ENCODE results near the gene HES6. TPM values are rescaled to one million over a fixed set of nuclear protein-coding genes. Genes with fewer than 3 reads are reported as not detected.

HES6 gene
- total RNA-seq, 1 experiment from 2014 or later = 8.4 TPM

DNA sequence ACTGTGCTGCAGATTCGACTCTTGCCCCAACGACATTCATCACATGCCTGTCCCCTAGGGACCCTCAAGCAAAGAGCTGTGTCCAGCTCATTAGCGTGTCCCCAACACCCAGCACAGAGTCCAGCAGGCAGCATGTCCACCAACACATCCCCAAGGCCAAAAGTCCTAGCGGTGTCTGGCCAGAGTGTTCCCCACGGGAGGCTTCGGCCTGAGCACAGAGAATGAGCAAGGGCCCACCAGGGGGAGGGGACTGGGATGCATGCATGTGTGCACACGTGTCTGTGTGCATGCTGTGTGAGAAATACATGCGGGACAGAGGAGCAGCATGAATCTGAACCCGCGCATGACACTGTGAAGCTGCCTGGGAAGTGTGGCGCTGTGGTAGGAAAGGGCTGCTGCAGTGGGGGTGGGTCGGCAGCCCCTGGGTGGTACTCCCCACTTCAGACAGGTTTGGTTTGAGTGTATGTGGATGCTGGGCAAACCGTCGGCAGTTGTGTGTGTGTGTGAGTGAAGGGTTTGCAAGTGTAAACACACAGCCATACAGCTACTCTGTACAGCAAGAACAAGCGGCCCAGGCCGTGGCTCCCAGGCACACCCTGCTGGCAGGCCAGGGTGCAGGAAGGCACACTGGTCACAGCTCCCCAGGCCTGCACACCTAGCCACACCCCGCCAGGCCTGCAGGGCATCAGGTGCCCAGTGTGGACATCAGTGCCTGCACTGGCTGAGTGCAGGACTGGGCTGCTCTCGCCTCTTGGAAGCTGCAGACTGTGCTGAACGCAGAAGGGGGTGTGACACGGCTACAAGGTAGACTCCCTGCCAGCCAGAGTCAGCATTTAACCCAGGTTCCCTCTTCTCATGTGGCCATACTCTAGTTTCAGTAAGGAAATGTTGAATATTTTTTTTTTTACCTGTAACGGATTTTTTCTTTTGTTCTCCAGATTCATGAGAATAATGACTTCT is 19.5 kb upstream of the HES6 start:
- H3K9me3 ChIP-seq (ENCODE audit: insufficient read depth, low read depth) = no peaks in the 10 kb centered on the region
- no peaks in the 10 kb centered on the region for H3K36me3 ChIP-seq (ENCODE audit: low read depth)
- H2AFZ ChIP-seq = no peak overlapping the region
- POLR2A ChIA-PET (ENCODE audit: unreplicated experiment) = no interaction called here
- H3K4me1 ChIP-seq (replicated peaks; ENCODE audit: insufficient read depth) = 0 out of 2 replicates have a peak, but pooled peaks cover 5% of the 10 kb centered on the region
- CTCF ChIA-PET = interaction anchor here (0.6 to 0.7 kb wide), 3 partner anchors 202 to 401 kb away, joined by 4 read pairs; no protein-coding TSS in a partner anchor
- peaks cover 14% of the 10 kb centered on the region; the same call in 1 of the 2 replicates for H3F3A ChIP-seq (ENCODE audit: insufficient read depth, low read depth)
- DNase-seq = peak; percentile 60 to 66
- no peaks in the 10 kb centered on the region for H3K9me2 ChIP-seq (ENCODE audit: insufficient read depth)
- no TSS peak for BruUV-seq (replicated peaks)
- TF ChIP-seq, protein P1, sequence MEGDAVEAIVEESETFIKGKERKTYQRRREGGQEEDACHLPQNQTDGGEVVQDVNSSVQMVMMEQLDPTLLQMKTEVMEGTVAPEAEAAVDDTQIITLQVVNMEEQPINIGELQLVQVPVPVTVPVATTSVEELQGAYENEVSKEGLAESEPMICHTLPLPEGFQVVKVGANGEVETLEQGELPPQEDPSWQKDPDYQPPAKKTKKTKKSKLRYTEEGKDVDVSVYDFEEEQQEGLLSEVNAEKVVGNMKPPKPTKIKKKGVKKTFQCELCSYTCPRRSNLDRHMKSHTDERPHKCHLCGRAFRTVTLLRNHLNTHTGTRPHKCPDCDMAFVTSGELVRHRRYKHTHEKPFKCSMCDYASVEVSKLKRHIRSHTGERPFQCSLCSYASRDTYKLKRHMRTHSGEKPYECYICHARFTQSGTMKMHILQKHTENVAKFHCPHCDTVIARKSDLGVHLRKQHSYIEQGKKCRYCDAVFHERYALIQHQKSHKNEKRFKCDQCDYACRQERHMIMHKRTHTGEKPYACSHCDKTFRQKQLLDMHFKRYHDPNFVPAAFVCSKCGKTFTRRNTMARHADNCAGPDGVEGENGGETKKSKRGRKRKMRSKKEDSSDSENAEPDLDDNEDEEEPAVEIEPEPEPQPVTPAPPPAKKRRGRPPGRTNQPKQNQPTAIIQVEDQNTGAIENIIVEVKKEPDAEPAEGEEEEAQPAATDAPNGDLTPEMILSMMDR (conservative IDR thresholded peaks at IDR 0.05) = no peak; the same call in 1 of the 2 replicates
- no peak for TF ChIP-seq EZH2 (IDR thresholded peaks at IDR 0.05; ENCODE audit: low read depth)
- intact Hi-C loops (cut with micrococcal nuclease; ENCODE audit: unreplicated experiment) = loop anchor here (5.0 to 10.0 kb wide), 3 partner anchors 78 to 745 kb away; partner anchors contain the start of gene RAB17
- H3K27ac ChIP-seq = no peak overlapping the region
- H3K27me3 ChIP-seq (ENCODE audit: insufficient read depth, low read depth) = no peaks in the 10 kb centered on the region
- no peaks in the 10 kb centered on the region for H4K20me1 ChIP-seq (ENCODE audit: insufficient read depth)
- H3K4me3 ChIP-seq = no peak overlapping the region
- H3K4me2 ChIP-seq = no peak overlapping the region
- H3K79me2 ChIP-seq (ENCODE audit: low read depth) = no peaks in the 10 kb centered on the region

DNA sequence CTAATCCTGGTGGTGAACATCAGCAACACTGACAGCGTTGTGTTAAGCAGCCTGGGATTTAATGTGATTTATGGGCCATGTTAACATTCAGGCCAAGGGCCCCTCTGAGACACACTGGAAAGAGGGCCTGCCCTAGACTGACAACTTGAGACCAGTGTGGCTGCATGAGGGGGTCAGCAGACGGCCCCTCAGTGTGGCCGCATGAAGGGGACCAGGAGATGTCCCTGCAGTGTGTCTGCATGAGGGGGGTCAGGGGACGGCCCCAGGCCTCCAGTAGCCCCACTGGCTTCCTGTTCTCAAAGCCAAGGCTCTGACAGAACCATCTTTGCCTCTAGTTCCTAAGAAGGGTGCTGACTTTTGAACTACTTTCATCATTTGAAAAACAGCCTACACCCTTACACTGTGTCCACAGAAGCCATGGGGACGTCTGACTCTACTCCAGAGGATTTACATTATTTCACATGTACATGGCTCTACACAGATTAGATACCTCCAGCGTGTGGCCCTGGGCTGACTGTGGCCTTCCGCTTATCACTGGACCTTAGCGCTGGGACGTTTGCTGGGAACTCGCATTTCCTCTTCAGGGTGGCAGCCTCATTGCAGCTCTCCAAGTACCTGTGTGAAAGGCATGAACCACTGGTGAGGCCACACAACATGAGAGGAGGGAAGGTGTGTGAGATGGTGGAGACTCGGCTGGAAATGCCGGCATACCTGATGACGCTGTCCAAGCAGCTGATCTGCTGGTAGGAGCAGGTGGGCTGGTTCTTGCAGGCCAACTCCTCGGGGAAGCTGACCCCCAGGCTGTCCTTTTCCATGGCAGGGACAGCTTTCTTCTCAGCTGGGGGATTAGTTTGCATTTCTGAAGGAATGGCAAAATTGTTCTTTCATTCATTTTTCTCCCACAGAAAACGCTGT is 18.2 kb upstream of the HES6 start:
- no peaks in the 10 kb centered on the region for H3K79me2 ChIP-seq (ENCODE audit: low read depth)
- H4K20me1 ChIP-seq (ENCODE audit: insufficient read depth) = no peaks in the 10 kb centered on the region
- 0 out of 2 replicates have a peak, but pooled peaks cover 5% of the 10 kb centered on the region for H3K36me3 ChIP-seq (ENCODE audit: low read depth)
- BruUV-seq (replicated peaks) = no TSS peak
- H3K27ac ChIP-seq = no peak overlapping the region
- intact Hi-C loops (cut with micrococcal nuclease; ENCODE audit: unreplicated experiment) = loop anchor here (5.0 to 10.0 kb wide), 3 partner anchors 79 to 743 kb away; partner anchors contain the start of gene RAB17
- H3K4me2 ChIP-seq = no peak overlapping the region
- H3K9me2 ChIP-seq (ENCODE audit: insufficient read depth) = no peaks in the 10 kb centered on the region
- H3K4me1 ChIP-seq (replicated peaks; ENCODE audit: insufficient read depth) = 0 out of 2 replicates have a peak, but pooled peaks cover 5% of the 10 kb centered on the region
- POLR2A ChIA-PET (ENCODE audit: unreplicated experiment) = no interaction called here
- H3K27me3 ChIP-seq (ENCODE audit: insufficient read depth, low read depth) = no peaks in the 10 kb centered on the region
- H2AFZ ChIP-seq = no peak overlapping the region
- DNase-seq = no peak
- H3K9me3 ChIP-seq (ENCODE audit: insufficient read depth, low read depth) = no peaks in the 10 kb centered on the region
- H3K4me3 ChIP-seq = no peak overlapping the region
- CTCF ChIA-PET = no interaction called here
- H3F3A ChIP-seq (ENCODE audit: insufficient read depth, low read depth) = peaks cover 6% of the 10 kb centered on the region; the same call in 1 of the 2 replicates
- TF ChIP-seq EZH2 (IDR thresholded peaks at IDR 0.05; ENCODE audit: low read depth) = no peak
- TF ChIP-seq, protein P1 (conservative IDR thresholded peaks at IDR 0.05) = no peak

DNA sequence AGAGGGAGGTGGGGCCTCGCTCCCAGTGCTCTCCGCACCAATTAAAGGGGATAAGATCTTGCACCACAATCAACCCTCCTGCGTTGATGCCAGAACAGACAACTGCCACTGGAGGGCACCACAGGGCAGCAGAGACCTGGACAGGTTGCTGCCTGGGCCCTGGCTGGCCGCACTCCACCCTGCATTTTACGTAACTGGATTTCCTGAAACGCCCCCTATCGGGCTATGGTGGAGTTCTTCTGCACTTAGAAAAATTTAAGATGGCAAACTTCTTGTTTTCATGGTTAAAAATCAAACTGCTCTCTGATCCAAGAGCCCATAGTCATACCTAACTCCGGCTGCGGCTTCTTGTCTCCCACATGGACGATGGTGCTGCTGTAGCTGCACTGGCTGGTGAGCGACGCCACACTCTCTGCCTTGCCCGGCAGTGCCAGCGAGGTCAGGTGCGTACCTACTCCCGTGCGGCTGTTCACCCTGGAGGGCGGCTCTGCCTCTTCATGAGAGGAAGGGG is 16.8 kb upstream of the HES6 start:
- BruUV-seq (replicated peaks) = no TSS peak
- H3K9me3 ChIP-seq (ENCODE audit: insufficient read depth, low read depth) = no peaks in the 10 kb centered on the region
- no peaks in the 10 kb centered on the region for H3K27me3 ChIP-seq (ENCODE audit: insufficient read depth, low read depth)
- no peaks in the 10 kb centered on the region for H4K20me1 ChIP-seq (ENCODE audit: insufficient read depth)
- no peaks in the 10 kb centered on the region for H3K79me2 ChIP-seq (ENCODE audit: low read depth)
- intact Hi-C loops (cut with micrococcal nuclease; ENCODE audit: unreplicated experiment) = loop anchor here (1.0 to 10.0 kb wide), 7 partner anchors 29 to 742 kb away; partner anchors contain the start of genes RAB17 and TRAF3IP1
- peak; percentile 84 to 96 for DNase-seq
- no peaks in the 10 kb centered on the region for H3K9me2 ChIP-seq (ENCODE audit: insufficient read depth)
- H3K4me1 ChIP-seq (replicated peaks; ENCODE audit: insufficient read depth) = 0 out of 2 replicates have a peak, but pooled peaks cover 5% of the 10 kb centered on the region
- ChIA-PET CTCF (no interaction called here), POLR2A (ENCODE audit: unreplicated experiment) (no interaction called here)
- H3F3A ChIP-seq (ENCODE audit: insufficient read depth, low read depth) = peaks cover 6% of the 10 kb centered on the region; the same call in 1 of the 2 replicates
- no peak overlapping the region for H3K4me3 ChIP-seq
- H2AFZ ChIP-seq = no peak overlapping the region
- no peak overlapping the region for H3K27ac ChIP-seq
- no peak for TF ChIP-seq EZH2 (IDR thresholded peaks at IDR 0.05; ENCODE audit: low read depth)
- TF ChIP-seq, protein P1 (conservative IDR thresholded peaks at IDR 0.05) = peak; percentile 99
- 0 out of 2 replicates have a peak, but pooled peaks cover 5% of the 10 kb centered on the region for H3K36me3 ChIP-seq (ENCODE audit: low read depth)
- H3K4me2 ChIP-seq = no peak overlapping the region
